ENCODE measurements around the gene RNF149.

RNF149 gene

DNA sequence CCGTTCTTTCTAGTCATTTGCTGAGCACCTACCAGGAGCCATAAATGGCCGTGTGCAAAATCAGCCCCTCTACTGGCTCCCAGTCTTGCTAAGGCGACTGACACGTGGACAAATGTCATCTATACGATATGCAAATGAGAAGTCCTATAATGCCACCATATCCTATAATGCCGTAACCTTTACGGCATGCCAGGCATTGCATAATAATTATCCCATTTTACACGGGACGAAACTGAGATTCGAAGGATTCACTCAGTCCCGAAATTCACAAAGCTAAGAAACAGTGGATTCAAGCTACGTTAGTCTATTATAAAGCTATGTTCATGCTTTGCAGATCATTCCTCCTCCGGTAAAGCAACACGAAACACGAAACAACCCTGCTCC lies 34.1 kb upstream of the RNF149 start:
- Histone ChIP-seq H3K23ac (ENCODE audit: low read length) (no peak overlapping the region), H2BK5ac (ENCODE audit: low read depth, low read length, poor library complexity) (no peak overlapping the region), H3K9ac (ENCODE audit: low read length) (no peak overlapping the region), H3K4ac (ENCODE audit: low read depth, low read length) (no peak overlapping the region), H3K14ac (ENCODE audit: low read length) (no peak overlapping the region), H3K27ac (ENCODE audit: low read depth, low read length) (no peak overlapping the region), H3K27me3 (ENCODE audit: insufficient read depth, low read length) (no peaks in the 10 kb centered on the region), H3K4me1 (ENCODE audit: control insufficient read depth in 1 of 2, insufficient read depth in 2 of 2, low read length in 2 of 2) (peaks cover 5 to 10% of the 10 kb centered on the region in 2 experiments), H2AK5ac (ENCODE audit: low read length) (no peak overlapping the region), H3K9me3 (ENCODE audit: insufficient read depth, low read depth, low read length) (no peaks in the 10 kb centered on the region), H3K4me2 (ENCODE audit: low read length) (no peak overlapping the region), H4K91ac (ENCODE audit: low read depth, low read length) (no peak overlapping the region), H2BK12ac (ENCODE audit: low read length) (no peak overlapping the region), H4K12ac (ENCODE audit: low read depth, low read length) (no peak overlapping the region), H3K36me3 (ENCODE audit: control insufficient read depth in 1 of 2, insufficient read depth in 2 of 2, low read length in 2 of 2) (no peaks in the 10 kb centered on the region), H3K79me2 (ENCODE audit: control insufficient read depth, insufficient read depth, low read length, poor library complexity) (no peaks in the 10 kb centered on the region), H3K79me1 (ENCODE audit: low read length) (peaks cover 6% of the 10 kb centered on the region), H3K4me3 (ENCODE audit: low read depth, low read length) (no peak overlapping the region), H2BK120ac (ENCODE audit: insufficient read depth, low read length, poor library complexity) (no peak overlapping the region), H2AFZ (ENCODE audit: insufficient read depth, low read length, poor library complexity) (no peak overlapping the region), H4K8ac (ENCODE audit: low read depth, low read length) (no peak overlapping the region), H3K18ac (ENCODE audit: low read length) (no peak overlapping the region)
- no CpG with 5 or more reads among the region's 15 CpGs for WGBS (ENCODE audit: extremely low coverage, insufficient coverage, insufficient read length)
- peak in 1 of 2 donors; percentile 62 for DNase-seq

DNA sequence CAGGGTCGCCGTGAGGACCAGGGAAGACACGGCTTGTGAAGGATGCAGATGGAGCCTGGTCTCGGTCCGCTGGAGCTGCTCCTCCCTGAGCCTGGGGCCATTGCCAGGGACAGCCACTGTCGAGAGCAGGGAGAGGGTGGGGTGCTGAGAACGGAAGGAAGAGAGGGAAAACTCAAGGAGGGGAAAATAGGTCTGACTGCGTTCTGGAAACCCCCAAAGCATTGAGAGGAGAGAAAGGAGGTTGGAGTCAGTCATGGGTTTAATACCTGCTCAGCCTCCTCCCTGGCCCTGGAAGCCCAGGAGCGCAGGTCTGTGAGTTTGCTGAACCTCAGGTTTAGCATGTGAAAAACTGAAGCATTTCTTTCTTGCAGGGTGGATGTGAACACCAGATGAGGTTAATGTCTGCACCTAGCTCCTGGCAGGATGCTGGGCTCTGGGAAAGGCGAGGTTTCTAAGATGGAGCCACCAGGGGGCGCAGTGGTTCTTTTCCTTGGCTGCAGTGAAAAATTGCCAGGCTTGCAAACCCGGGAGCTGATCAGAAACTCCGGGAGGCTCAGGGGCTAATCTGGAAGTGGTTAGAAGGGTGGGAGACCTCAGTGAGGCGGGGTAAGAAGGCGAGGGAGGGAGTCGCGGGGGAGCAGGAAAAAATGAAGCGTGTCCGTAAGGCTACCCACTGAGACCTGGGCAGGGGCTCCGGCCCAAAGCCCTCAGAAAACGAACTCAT lies 33.6 kb upstream of the RNF149 start:
- Histone ChIP-seq H3K4me2 (ENCODE audit: low read length) (no peak overlapping the region), H3K4me3 (ENCODE audit: low read depth, low read length) (no peak overlapping the region), H2AFZ (ENCODE audit: insufficient read depth, low read length, poor library complexity) (no peak overlapping the region), H3K23ac (ENCODE audit: low read length) (no peak overlapping the region), H4K91ac (ENCODE audit: low read depth, low read length) (no peak overlapping the region), H2BK120ac (ENCODE audit: insufficient read depth, low read length, poor library complexity) (no peak overlapping the region), H3K18ac (ENCODE audit: low read length) (no peak overlapping the region), H3K27me3 (ENCODE audit: insufficient read depth, low read length) (no peaks in the 10 kb centered on the region), H2AK5ac (ENCODE audit: low read length) (no peak overlapping the region), H2BK12ac (ENCODE audit: low read length) (peak overlapping the region; percentile 6), H3K14ac (ENCODE audit: low read length) (no peak overlapping the region), H3K4me1 (ENCODE audit: control insufficient read depth in 1 of 2, insufficient read depth in 2 of 2, low read length in 2 of 2) (peaks cover 5 to 10% of the 10 kb centered on the region in 2 experiments), H3K27ac (ENCODE audit: low read depth, low read length) (no peak overlapping the region), H4K12ac (ENCODE audit: low read depth, low read length) (no peak overlapping the region), H3K4ac (ENCODE audit: low read depth, low read length) (no peak overlapping the region), H2BK5ac (ENCODE audit: low read depth, low read length, poor library complexity) (no peak overlapping the region), H3K9me3 (ENCODE audit: insufficient read depth, low read depth, low read length) (no peaks in the 10 kb centered on the region), H3K36me3 (ENCODE audit: control insufficient read depth in 1 of 2, insufficient read depth in 2 of 2, low read length in 2 of 2) (no peaks in the 10 kb centered on the region), H3K79me1 (ENCODE audit: low read length) (peaks cover 6% of the 10 kb centered on the region), H3K79me2 (ENCODE audit: control insufficient read depth, insufficient read depth, low read length, poor library complexity) (no peaks in the 10 kb centered on the region), H4K8ac (ENCODE audit: low read depth, low read length) (no peak overlapping the region), H3K9ac (ENCODE audit: low read length) (no peak overlapping the region)
- peak; percentile 78 to 96 for DNase-seq
- no CpG with 5 or more reads among the region's 21 CpGs for WGBS (ENCODE audit: extremely low coverage, insufficient coverage, insufficient read length)

DNA sequence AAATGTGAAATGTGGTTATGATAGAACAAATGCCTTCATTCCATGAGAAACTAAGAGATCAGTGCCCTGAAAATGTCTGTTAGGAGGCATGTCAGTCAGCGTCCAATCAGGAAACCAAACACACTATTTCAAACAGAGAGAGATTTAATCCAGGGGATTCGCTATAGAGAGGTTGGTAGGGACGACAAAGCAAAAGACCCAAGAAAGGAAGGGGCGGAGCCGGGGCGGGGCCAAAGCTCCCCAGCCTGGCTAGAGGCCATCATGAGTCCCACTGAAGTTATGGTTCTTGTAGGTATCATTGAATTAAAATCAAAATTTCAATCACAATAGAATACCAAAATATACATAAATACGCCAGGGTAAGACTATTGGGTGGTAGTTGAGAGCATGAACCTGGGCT lies 32.9 kb upstream of the RNF149 start:
- Histone ChIP-seq H3K4me2 (ENCODE audit: low read length) (no peak overlapping the region), H2AFZ (ENCODE audit: insufficient read depth, low read length, poor library complexity) (no peak overlapping the region), H2AK5ac (ENCODE audit: low read length) (no peak overlapping the region), H4K91ac (ENCODE audit: low read depth, low read length) (no peak overlapping the region), H3K36me3 (ENCODE audit: control insufficient read depth in 1 of 2, insufficient read depth in 2 of 2, low read length in 2 of 2) (no peaks in the 10 kb centered on the region), H3K23ac (ENCODE audit: low read length) (no peak overlapping the region), H3K4me3 (ENCODE audit: low read depth, low read length) (no peak overlapping the region), H3K79me2 (ENCODE audit: control insufficient read depth, insufficient read depth, low read length, poor library complexity) (no peaks in the 10 kb centered on the region), H3K79me1 (ENCODE audit: low read length) (peaks cover 6% of the 10 kb centered on the region), H3K4ac (ENCODE audit: low read depth, low read length) (no peak overlapping the region), H4K12ac (ENCODE audit: low read depth, low read length) (no peak overlapping the region), H3K27me3 (ENCODE audit: insufficient read depth, low read length) (no peaks in the 10 kb centered on the region), H2BK12ac (ENCODE audit: low read length) (no peak overlapping the region), H2BK5ac (ENCODE audit: low read depth, low read length, poor library complexity) (no peak overlapping the region), H2BK120ac (ENCODE audit: insufficient read depth, low read length, poor library complexity) (no peak overlapping the region), H3K18ac (ENCODE audit: low read length) (no peak overlapping the region), H3K9me3 (ENCODE audit: insufficient read depth, low read depth, low read length) (no peaks in the 10 kb centered on the region), H3K9ac (ENCODE audit: low read length) (no peak overlapping the region), H4K8ac (ENCODE audit: low read depth, low read length) (no peak overlapping the region), H3K14ac (ENCODE audit: low read length) (no peak overlapping the region), H3K27ac (ENCODE audit: low read depth, low read length) (no peak overlapping the region), H3K4me1 (ENCODE audit: control insufficient read depth in 1 of 2, insufficient read depth in 2 of 2, low read length in 2 of 2) (peaks cover 5 to 10% of the 10 kb centered on the region in 2 experiments)
- DNase-seq: peak in 1 of 2 donors; percentile 28
- WGBS (ENCODE audit: extremely low coverage, insufficient coverage, insufficient read length): no CpG with 5 or more reads among the region's 7 CpGs

DNA sequence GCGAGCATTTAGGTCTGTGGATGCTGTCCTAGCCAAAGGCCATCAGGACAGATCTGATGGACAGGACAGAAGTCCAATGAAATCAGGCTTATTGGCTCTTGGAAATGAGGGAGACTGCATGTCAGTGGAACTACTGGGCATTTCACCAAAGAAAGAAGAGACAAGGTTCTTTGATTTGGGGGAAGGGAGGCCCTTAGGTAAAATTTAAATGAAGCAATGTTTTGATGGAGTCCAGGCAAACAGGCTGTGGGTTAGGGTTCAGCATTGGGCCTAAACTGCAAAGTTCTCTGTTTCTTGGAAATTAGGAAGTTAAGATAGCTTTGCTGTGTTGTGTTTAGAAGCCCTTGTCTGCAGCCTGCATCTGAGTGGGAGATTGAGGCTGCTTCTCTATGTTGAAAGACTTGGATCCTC lies 31.6 kb upstream of the RNF149 start:
- Histone ChIP-seq H3K4me3 (ENCODE audit: low read depth, low read length) (no peak overlapping the region), H4K8ac (ENCODE audit: low read depth, low read length) (no peak overlapping the region), H3K23ac (ENCODE audit: low read length) (no peak overlapping the region), H3K18ac (ENCODE audit: low read length) (no peak overlapping the region), H4K91ac (ENCODE audit: low read depth, low read length) (no peak overlapping the region), H3K36me3 (ENCODE audit: control insufficient read depth in 1 of 2, insufficient read depth in 2 of 2, low read length in 2 of 2) (no peaks in the 10 kb centered on the region), H3K4ac (ENCODE audit: low read depth, low read length) (no peak overlapping the region), H3K4me1 (ENCODE audit: control insufficient read depth in 1 of 2, insufficient read depth in 2 of 2, low read length in 2 of 2) (peaks cover 5 to 10% of the 10 kb centered on the region in 2 experiments), H3K79me1 (ENCODE audit: low read length) (peaks cover 6% of the 10 kb centered on the region), H3K27ac (ENCODE audit: low read depth, low read length) (peak overlapping the region; percentile 44), H2AK5ac (ENCODE audit: low read length) (no peak overlapping the region), H4K12ac (ENCODE audit: low read depth, low read length) (no peak overlapping the region), H2AFZ (ENCODE audit: insufficient read depth, low read length, poor library complexity) (peak overlapping the region; percentile 42), H3K79me2 (ENCODE audit: control insufficient read depth, insufficient read depth, low read length, poor library complexity) (no peaks in the 10 kb centered on the region), H2BK5ac (ENCODE audit: low read depth, low read length, poor library complexity) (no peak overlapping the region), H3K4me2 (ENCODE audit: low read length) (no peak overlapping the region), H3K9ac (ENCODE audit: low read length) (no peak overlapping the region), H3K9me3 (ENCODE audit: insufficient read depth, low read depth, low read length) (no peaks in the 10 kb centered on the region), H2BK12ac (ENCODE audit: low read length) (no peak overlapping the region), H2BK120ac (ENCODE audit: insufficient read depth, low read length, poor library complexity) (no peak overlapping the region), H3K27me3 (ENCODE audit: insufficient read depth, low read length) (no peaks in the 10 kb centered on the region), H3K14ac (ENCODE audit: low read length) (no peak overlapping the region)
- no peak for DNase-seq
- WGBS (ENCODE audit: extremely low coverage, insufficient coverage, insufficient read length): no CpG with 5 or more reads among the region's 1 CpG

Data from trophoblast cell (in vitro differentiated cells and primary cell).